NCI-H1417 (cell line): ENCODE data around the gene IFRD2.
A peak's percentile ranks its signal among the peaks of the same experiment; 100 is the strongest.
"Not testable (repeated sequence)": the region's sequence is repeated elsewhere in the genome, so short reads cannot be mapped to it uniquely, and the experiment has no call there.

Source experiments
- DNase-seq, 3 experiments: peaks; one replicate each; lab custom pipeline; 2025; lab: John Stamatoyannopoulos, UW

The IFRD2 gene

DNA sequence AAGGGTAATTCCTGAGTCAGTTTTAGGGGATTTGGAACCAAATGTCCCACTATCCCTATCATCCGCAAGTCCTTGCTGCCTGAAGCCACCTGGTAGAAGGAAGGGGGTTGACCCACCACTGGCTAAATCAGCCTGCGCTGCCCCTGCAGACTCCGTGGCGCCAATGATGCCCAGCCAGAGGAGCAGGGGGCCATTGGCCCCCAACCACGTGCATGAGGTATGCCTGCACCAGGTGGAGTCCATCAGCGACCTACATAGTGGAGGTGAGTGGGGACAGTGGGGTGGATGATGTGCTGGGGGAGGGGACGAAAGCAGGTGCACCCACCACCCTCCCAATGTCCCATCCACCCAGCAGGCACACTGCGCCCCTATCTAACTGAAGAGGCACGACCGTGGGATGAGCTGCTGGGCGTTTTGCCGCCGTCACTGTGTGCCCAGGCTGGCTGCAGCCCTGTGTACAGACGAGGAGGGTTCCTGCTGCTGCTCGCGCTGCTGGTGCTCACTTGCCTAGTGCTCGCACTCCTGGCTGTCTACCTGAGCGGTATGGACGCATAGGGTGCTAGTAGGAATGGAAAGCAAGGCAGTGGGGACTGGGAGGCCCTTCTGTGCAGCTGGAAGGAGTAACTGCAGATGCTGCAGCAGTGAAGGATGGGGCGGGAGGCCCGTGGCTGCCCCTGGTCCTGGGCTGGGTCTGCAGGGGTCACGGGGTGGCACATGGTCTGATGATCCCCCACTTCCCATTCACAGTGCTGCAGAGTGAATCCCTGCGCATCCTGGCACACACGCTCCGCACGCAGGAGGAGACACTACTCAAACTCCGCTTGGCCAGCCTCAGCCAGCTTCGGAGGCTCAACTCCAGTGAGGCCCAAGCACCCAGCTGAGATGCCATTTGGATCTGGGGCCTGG is 5.7 kb downstream of the IFRD2 start:
- DNase-seq, result no peak

DNA sequence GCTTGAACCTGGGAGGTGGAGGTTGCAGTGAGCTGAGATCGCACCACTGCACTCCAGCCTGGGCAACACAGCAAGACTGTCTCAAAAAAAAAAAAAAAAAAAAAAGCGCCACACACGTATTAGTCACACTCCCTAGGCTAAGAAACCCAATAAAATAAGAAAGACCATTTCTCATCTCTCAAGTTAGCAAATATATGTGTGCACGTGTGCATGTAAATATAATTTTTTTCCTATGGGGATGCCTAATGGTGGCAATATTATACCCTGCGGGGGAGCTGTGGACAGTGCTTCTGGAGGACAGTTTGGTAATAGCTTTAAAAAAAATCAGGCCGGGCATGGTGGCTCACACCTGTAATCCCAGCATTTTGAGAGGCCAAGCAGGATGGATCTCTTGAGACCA is 8.1 kb downstream of the IFRD2 start:
- not testable (repeated sequence) for DNase-seq

DNA sequence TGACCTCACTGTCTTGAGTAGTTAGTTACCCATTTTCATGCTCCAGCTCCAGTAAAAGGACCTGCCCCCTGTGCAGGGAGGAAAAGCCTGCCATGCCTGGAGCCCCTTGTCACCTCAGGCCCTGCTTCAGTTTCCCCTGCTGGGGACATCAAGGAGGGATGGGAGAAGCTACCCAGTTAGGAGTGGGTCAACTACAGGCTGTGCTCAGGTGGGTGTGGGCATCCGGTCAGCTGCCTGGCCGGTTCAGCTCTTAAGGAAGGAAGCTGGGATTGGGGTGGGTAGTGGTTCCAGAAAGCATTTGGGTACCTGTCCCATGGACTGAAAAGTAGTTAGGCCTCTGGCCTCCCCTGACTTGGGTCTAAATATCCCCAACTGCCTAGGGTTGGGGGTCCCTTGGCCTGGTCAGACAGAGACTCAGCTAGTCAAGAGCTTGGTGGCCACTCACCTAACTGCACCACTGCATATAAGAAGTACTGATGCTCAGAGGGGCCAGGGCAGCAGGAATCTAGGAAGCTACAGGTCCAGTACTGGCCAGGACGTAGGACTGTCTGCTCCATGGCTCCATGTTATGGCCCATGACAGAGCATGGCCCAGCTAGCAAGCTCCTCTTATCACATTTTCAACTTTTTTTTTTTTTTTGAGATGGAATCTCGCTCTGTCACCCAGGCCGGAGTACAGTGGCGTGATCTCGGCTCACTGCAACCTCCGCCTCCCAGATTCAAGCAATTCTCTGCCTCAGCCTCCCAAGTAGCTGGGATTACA is 12.8 kb downstream of the IFRD2 start:
- DNase-seq, result no peak

DNA sequence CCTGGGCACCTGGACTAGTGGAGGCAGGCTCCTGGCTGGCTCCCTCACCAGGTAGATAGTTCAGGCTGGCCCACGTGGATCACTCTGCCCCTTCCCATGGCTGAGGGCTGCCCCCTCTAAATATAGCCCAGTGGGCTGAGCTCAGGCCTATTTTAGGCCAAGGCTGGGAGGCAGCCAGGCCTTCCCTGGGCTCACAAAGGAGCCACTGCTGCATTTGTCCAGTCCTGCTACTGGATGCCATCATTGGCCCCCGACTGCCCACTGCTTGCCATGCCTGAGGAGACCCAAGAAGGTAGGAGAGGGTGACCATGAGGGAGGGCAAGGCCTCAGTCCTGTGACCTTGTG is 13.4 kb downstream of the IFRD2 start, which contains the start of gene LSMEM2:
Gene LSMEM2, plus strand, starts transcription at position 208 of the 345 bp plus-strand sequence. Its CDS starts 27 bp downstream, at position 235.
- no peak for DNase-seq

DNA sequence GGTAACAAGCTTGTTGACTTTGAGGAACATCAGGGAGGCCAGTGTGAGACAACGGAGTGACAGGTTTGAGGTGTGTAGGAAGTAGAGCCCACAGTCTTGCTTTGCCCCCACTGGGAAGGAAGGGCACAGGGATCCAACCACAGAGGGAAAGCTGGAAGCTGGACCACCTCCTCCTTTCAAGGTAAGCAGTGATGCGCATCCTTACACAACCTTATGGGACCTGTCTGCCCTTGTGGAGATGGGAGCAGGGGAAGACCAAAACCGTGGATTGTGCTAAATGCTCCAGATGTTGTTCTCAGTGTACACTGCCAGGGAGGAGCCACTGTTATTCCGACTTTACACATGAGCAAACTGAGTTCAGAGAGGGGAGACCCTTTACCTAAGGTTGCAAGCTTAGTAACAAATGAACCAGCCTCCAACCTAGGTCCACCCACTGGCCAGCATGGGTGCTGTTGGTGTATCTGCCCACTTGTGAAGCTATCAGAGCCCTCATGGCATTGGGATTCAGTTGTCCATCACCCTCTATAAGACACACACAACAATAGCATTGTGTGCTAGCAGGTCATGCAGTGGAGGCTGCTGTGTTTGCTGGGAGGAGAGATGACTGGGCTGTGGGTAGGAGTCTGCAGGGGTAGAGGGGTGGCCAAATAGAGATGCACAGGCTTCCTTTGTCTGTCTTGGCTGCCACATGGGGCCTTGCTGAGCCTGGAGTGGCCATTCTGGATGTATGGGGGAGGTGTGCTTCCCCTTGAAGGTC is 13.9 kb downstream of the IFRD2 start:
- DNase-seq, result no peak

DNA sequence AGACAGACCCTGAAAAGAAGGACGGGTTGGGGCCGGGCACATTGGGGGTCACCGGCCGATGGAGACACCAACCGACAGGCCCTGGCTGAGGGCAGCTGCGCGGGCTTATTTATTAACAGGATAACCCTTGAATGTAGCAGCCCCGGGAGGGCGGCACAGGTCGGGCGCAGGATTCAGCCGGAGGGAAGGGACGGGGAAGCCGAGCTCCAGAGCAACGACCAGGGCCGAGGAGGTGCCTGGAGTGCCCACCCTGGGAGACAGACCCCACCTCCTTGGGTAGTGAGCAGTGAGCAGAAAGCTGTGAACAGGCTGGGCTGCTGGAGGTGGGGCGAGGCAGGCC is 15.5 kb downstream of the IFRD2 start:
- DNase-seq, result no peak

DNA sequence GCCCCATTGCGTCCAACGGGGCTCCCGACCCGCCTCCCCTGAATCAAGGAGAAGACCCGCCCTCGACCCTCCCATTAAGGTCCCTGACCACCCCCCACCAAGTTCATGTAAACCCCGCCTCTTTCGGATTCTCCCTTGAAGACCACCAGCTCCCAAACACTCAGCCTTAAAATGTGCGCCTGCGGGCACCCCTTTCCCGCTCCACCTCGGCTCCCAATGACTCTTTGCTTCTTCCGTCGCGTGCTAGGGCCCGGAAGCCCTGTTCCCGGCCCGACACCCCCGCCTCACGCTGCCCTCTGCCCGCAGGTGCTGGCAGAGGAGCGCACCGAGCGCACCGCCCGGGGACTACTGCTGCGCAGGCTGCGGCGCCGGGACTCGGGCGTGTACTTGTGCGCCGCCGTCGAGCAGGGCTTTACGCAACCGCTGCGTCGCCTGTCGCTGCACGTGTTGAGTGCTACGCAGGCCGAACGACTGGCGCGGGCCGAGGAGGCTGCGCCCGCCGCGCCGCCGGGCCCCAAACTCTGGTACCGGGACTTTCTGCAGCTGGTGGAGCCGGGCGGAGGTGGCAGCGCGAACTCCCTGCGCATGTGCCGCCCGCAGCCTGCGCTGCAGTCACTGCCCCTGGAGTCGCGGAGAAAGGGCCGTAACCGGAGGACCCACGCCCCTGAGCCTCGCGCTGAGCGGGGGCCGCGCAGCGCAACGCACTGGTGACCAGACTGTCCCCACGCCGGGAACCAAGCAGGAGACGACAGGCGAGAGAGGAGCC is 16.1 kb downstream of the IFRD2 start:
- no peak for DNase-seq

DNA sequence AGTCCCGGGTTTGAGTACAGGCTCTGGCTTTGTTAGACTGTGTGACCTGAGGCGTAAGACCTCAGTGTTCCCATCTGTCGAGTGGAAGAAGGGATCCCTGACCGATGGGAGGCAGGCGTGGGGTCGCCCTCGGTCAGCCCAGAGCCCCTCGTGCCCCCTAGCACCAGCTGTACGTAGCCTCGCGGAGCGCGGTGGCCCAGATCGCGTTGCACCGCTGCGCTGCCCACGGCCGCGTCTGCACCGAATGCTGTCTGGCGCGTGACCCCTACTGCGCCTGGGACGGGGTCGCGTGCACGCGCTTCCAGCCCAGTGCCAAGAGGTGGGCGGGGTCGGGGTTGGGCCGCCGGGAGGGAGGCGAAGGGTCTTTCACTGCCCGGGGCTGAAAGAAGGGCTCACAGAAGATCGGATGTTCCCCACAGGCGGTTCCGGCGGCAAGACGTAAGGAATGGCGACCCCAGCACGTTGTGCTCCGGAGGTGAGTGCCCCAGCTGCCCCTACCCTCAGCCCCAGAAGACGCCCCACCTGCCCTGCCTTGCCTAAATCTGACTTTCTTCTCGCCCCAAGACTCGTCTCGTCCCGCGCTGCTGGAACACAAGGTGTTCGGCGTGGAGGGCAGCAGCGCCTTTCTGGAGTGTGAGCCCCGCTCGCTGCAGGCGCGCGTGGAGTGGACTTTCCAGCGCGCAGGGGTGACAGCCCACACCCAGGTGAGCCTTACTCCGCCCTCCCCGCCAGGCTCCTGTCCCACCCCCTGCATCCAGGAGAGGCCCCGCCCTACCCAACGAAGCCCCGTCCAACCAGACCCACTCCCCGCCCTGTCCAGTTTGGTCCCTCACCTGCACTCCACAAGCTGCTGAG is 16.9 kb downstream of the IFRD2 start:
- no peak for DNase-seq

DNA sequence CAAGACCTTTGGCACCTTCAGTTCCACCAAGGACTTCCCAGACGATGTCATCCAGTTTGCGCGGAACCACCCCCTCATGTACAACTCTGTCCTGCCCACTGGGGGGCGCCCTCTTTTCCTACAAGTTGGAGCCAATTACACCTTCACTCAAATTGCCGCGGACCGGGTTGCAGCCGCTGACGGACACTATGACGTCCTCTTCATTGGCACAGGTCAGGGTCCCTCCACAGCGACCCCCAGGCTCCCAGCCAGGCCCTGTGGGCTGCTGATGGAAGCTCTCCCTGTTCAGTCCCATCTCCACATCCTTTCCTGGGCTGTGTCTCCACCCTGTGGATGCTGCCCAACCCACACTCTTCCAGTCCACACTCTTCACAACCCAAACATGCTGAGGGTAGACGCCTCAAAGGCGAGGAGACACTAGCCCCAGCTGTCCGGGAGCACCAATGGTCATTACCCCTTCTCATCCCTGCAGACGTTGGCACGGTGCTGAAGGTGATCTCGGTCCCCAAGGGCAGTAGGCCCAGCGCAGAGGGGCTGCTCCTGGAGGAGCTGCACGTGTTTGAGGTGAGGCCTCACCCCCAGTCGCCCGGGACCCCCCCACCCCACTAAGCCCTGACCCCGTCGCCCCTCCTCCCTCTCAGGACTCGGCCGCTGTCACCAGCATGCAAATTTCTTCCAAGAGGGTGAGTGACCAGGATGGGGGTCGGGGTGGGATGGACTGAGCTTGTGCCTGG is 17.7 kb downstream of the IFRD2 start:
- DNase-seq, result peak in 2 of 3 experiments; percentile 11 to 46

DNA sequence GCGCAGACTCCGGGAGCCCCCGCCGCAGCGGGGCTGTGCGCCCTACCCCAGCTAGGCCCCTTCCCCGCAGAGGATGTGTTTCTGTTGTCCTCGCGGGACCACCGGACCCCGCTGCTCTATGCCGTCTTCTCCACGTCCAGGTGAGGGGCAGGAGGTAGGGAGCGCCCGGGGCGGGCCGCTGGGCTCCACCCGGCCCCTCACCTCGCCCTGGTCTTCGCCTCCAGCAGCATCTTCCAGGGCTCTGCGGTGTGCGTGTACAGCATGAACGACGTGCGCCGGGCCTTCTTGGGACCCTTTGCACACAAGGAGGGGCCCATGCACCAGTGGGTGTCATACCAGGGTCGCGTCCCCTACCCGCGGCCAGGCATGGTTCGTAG is 18.6 kb downstream of the IFRD2 start:
- no peak for DNase-seq

DNA sequence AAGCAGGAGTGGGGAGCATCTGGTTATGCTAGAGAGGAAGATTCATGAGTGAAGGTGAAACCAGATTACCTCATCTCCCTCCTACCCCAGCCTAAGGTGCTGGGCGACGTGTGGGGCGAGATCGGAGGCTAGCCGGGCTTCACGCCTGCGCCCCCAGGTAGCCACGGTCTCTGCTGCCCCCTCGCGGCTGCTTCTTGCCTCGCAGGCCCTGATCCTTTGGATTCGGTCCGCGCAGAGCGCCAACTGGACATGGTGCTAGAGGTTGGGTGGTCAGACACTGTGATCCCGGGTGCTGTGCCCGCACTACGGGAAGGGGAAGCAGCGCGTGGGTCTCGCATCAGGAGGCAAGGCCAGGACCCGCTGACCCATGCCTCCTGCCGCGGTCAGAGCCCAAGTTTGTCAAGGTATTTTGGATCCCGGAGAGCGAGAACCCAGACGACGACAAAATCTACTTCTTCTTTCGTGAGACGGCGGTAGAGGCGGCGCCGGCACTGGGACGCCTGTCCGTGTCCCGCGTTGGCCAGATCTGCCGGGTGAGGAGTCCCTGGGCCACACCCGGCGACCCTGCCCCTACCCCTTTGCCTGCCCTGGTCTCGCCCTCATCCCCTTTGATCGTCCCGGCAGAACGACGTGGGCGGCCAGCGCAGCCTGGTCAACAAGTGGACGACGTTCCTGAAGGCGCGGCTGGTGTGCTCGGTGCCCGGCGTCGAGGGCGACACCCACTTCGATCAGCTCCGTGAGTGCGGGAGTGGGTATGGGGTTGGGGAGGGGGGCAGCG is 19.1 kb downstream of the IFRD2 start:
- DNase-seq, result peak; percentile 62 to 81 (median 68)

DNA sequence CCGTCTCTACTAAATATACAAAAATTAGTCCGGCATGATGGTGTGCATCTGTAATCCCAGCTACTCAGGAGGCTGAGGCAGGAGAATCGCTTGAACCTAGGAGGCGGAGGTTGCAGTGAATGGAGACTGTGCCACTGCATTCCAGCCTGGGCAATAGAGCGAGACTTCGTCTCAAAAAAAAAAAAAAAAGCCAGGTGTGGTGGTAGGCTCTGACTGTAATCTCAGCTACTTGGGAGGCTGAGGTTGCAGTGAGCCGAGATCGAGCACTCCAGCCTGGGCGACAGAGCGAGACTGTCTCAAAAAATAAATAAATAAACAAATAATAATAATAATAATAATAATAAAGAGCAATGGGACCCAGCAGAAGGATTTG is 19.7 kb downstream of the IFRD2 start:
- not testable (repeated sequence) for DNase-seq

DNA sequence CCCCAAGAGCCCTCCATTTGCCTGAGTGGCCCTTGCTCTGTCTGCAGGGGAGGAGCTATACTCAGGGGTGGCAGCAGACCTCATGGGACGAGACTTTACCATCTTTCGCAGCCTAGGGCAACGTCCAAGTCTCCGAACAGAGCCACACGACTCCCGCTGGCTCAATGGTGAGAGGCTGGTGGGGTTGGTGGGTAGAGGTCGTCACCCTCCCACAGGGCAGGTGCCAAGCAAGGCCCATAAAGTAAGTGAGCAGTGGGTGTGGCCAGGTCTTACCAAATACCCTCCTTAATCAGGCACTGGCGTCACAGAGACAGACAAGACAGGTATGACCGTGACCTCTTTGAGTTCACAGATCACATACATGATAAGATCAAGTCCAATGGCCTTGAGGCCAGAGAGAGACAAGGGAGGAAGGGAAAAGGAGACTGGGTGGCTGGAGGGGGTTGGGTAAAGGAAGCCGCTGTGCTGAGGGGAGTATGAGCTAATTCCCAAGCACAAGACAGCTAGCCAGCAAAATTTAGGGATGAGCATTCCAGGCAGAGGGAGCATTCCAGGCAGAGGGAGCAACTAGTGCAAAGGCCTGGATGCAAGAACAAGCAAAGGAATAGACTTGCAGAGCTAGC is 20.8 kb downstream of the IFRD2 start:
- no peak for DNase-seq

DNA sequence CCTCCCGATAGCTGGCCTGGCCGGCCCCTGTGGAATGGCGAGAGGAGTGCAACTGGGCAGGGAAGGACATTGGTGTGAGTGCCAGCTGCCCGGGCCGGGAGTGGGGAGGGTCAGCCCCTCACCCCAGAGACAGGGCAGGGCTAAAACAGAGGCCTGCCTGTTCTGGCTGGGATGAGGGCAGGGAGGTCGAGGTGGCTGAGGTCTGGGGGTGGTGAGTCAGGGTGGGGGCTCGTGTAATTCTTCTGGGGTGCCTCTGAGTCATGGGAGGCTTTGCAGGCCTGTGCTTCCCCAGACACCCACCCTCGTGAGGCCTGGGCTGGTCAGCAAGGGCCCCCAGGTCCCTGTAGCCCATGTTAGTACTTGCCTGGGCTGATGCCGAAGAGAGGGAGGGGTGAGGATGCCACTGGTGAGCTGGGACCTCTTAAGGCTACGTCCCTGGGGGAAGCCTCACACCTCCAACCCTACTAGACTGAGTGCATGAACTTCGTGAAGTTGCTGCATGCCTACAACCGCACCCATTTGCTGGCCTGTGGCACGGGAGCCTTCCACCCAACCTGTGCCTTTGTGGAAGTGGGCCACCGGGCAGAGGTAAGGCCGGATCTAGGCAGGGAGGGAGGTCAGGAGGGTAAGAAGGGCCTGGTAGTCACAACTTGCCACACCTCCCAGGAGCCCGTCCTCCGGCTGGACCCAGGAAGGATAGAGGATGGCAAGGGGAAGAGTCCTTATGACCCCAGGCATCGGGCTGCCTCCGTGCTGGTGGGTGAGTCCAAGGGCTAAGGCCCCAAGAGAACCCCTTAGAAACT is 21.6 kb downstream of the IFRD2 start:
- DNase-seq, result no peak

DNA sequence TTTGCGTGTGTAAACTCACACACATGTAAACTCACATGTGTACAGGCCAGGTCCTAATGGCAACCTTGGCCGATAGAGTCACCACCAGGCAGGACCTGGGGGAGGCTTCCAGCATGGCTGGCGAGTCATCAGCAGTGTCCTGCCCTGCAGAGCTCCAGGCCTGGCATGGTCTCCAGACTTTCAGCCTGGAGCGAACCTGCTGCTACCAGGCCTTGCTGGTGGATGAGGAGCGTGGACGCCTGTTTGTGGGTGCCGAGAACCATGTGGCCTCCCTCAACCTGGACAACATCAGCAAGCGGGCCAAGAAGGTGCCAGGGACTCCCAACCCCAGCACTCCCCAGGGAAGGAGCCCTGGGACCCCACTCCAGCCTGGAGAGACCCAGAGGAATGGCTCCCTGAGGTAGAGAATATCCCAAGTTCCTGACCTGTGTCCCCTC is 22.2 kb downstream of the IFRD2 start:
- DNase-seq, result no peak

DNA sequence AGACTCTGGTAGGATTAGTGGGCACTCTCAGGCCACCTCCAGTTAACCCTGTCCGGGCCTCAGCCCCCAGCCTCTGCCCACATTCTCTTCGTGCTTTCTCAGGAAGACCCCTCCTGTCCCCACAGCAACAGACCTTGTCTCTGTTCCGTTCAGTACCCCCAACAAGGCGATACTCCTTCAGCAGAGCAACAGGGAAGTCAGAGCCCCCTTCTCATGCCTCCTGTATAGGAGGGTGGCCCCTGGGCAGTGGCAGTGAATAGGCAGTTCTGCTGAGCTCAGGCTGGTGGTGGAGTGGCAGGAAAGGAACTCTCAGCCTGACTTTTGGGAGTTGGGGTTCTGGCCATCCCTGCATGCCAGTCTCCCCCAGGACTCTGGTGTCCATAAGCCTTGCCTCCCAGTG is 22.8 kb downstream of the IFRD2 start:
- no peak for DNase-seq

DNA sequence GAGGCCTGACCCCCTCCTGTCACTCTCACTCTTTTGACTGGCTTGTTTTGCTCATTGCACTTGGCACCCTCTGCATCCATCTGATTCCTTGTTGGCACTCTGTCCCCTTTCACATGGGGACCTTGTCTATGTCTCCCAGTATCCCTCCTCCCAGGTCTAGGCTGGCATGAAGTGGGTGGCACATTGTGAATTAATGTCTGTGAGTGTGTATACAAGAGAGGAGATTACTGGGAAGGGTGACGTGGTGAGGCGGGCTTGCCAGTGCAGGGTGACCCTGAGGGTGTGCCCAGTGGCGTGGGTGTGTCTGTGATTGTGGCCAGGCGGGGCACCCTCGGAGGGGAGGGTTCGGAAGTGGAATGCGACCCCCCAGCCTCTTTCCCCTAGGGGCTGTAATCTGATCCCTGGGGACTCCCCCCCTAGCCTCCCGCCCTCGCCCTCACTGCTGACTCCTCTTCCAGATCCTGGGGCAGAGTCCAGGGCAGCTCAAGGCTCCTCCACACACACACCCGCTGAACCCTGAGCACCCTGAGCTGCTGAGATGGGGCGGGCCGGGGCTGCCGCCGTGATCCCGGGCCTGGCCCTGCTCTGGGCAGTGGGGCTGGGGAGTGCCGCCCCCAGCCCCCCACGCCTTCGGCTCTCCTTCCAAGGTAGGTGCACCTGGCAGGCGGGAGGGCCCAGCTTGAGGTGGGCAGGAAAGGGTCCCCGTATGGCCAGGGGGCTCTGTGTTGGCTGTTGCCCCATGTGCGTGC is 23.4 kb downstream of the IFRD2 start, which contains the start of gene SEMA3B:
Gene SEMA3B, plus strand, starts transcription at position 445 of the 749 bp plus-strand sequence. Its CDS starts 94 bp downstream, at position 539.
- DNase-seq, result peak in 2 of 3 experiments; percentile 14 to 20
